Measurements from ENCODE around the gene ELK4.
A peak's percentile ranks its signal among the peaks of the same experiment; 100 is the strongest.

Gene ELK4

GRCh38 chr1:205629751-205630150, 2.1 kb downstream of the ELK4 start:
- DNase-seq, result no peak

- no peak for DNase-seq
These were observed 3.9 kb downstream of the ELK4 start for GRCh38 chr1:205627956-205628355.

- no peak for DNase-seq
These were observed 5.6 kb downstream of the ELK4 start for GRCh38 chr1:205626216-205626615.

GRCh38 chr1:205623646-205624045, 8.2 kb downstream of the ELK4 start:
- DNase-seq, result no peak

GRCh38 chr1:205620269-205620668, 11.5 kb downstream of the ELK4 start:
- no peak for DNase-seq

GRCh38 chr1:205619376-205619775, 12.4 kb downstream of the ELK4 start:
- DNase-seq, result no peak

- no peak for DNase-seq
These were observed 15.1 kb downstream of the ELK4 start for GRCh38 chr1:205616563-205617293.

GRCh38 chr1:205615789-205616188, 16.0 kb downstream of the ELK4 start:
- DNase-seq, result no peak

- no peak for DNase-seq
These were observed 17.9 kb downstream of the ELK4 start for GRCh38 chr1:205613854-205614412.

GRCh38 chr1:205612556-205612955, 19.3 kb downstream of the ELK4 start:
- no peak for DNase-seq

GRCh38 chr1:205612104-205612503, 19.7 kb downstream of the ELK4 start:
- DNase-seq, result no peak

- no peak for DNase-seq
These were observed 20.8 kb downstream of the ELK4 start for GRCh38 chr1:205610901-205611466.

- peak; percentile 39 for DNase-seq
These were observed 21.8 kb downstream of the ELK4 start for GRCh38 chr1:205610036-205610435.

- no peak for DNase-seq
These were observed 26.8 kb downstream of the ELK4 start for GRCh38 chr1:205604825-205605505.

GRCh38 chr1:205604059-205604458, 27.8 kb downstream of the ELK4 start:
- DNase-seq, result no peak

GRCh38 chr1:205601205-205601604, 30.6 kb downstream of the ELK4 start:
- DNase-seq, result no peak

GRCh38 chr1:205600085-205600484, 31.7 kb downstream of the ELK4 start:
- DNase-seq, result peak; percentile 22

- no peak for DNase-seq
These were observed 32.2 kb downstream of the ELK4 start for GRCh38 chr1:205599669-205600042.

- peak; percentile 51 for DNase-seq
These were observed 32.8 kb downstream of the ELK4 start for GRCh38 chr1:205598841-205599668.

GRCh38 chr1:205597691-205598314, 34.0 kb downstream of the ELK4 start:
- DNase-seq, result peak; percentile 27

- no peak for DNase-seq
These were observed 34.9 kb downstream of the ELK4 start for GRCh38 chr1:205596876-205597275.

- no peak for DNase-seq
These were observed 36.0 kb downstream of the ELK4 start for GRCh38 chr1:205595861-205596260.

Data from fibroblast of skin of back (primary cell).